Caco-2 (cell line): Measurements from ENCODE around the gene CEP120. TPM values are rescaled to one million over a fixed set of nuclear protein-coding genes. Genes with fewer than 3 reads are reported as not detected.

Experiments used
- BruUV-seq: library from RNA; stranded (reverse); fragments of 400-500 nt; replicated peaks from 2 replicates; lab custom pipeline; 2021; lab: Mats Ljungman, UMichigan
- CTCF ChIA-PET: fragments of 300-600 bp; sonication (Branson Sonifier 250); formaldehyde crosslinking; loops from one replicate; lab custom pipeline; 2022; ENCODE audit warnings: antibody characterized with exemption; lab: Charles Lee
- POLR2A ChIA-PET: fragments of 300-600 bp; sonication (Branson Sonifier 250); formaldehyde crosslinking; loops from one replicate; lab custom pipeline; 2022; ENCODE audit warnings: antibody characterized with exemption; lab: Charles Lee
- DNase-seq, 2 experiments: peaks; one replicate each; pipeline versions ENCODE4 v3.0.0 to v3.0.0-alpha.2; 2020 to 2022
- H3K27me3 ChIP-seq: replicated peaks from 2 replicates; pipeline ENCODE4 v1.6.0; 2011; ENCODE audit warnings: low read length; ENCODE audit not compliant: control insufficient read depth, insufficient read depth
- H3K36me3 ChIP-seq: 2 replicates; pipeline ENCODE4 v1.5.1; 2011; ENCODE audit warnings: low read length; ENCODE audit not compliant: control insufficient read depth, insufficient read depth
- H3K4me1 ChIP-seq: fragments of 250-450 bp; sonication (Bioruptor Pico); 2 replicates; pipeline ENCODE4 v1.5.1; 2020; ENCODE audit warnings: mild to moderate bottlenecking
- H3K4me3 ChIP-seq: 2 replicates; pipeline ENCODE4 v1.5.1; 2011; ENCODE audit warnings: low read depth, mild to moderate bottlenecking, control low read depth, low read length
- H3K9me3 ChIP-seq: fragments of 250-450 bp; sonication (Bioruptor Pico); 2 replicates; pipeline ENCODE4 v1.5.1; 2020; ENCODE audit warnings: mild to moderate bottlenecking, moderate library complexity
- H3K27ac Mint-ChIP-seq: one replicate; pipeline ENCODE4 v1.8.0; 2022; ENCODE audit warnings: mixed read lengths; ENCODE audit not compliant: unreplicated experiment
- H3K27me3 Mint-ChIP-seq: one replicate; pipeline ENCODE4 v1.8.0; 2022; ENCODE audit warnings: mixed read lengths; ENCODE audit not compliant: insufficient read depth, unreplicated experiment
- H3K36me3 Mint-ChIP-seq: one replicate; pipeline ENCODE4 v1.8.0; 2022; ENCODE audit warnings: mild to moderate bottlenecking, mixed read lengths; ENCODE audit not compliant: insufficient read depth, unreplicated experiment
- H3K4me1 Mint-ChIP-seq: one replicate; pipeline ENCODE4 v1.8.0; 2022; ENCODE audit warnings: low read depth, mixed read lengths; ENCODE audit not compliant: unreplicated experiment
- H3K4me3 Mint-ChIP-seq: one replicate; pipeline ENCODE4 v1.8.0; 2022; ENCODE audit warnings: mild to moderate bottlenecking, moderate library complexity, mixed read lengths; ENCODE audit not compliant: unreplicated experiment
- H3K9me3 Mint-ChIP-seq: one replicate; pipeline ENCODE4 v1.8.0; 2022; ENCODE audit warnings: mixed read lengths; ENCODE audit not compliant: unreplicated experiment
- intact Hi-C: fragments of 100-400 bp; cut with micrococcal nuclease; formaldehyde crosslinking; loops from one replicate; pipeline ENCODE4 v1.10.0; 2022; ENCODE audit not compliant: unreplicated experiment
- total RNA-seq: library from RNA; stranded (reverse); gene quantifications from 2 replicates; pipeline ENCODE4 v1.2.3, GENCODE V29; 2022
- TF ChIP-seq, protein P1 (sequence below), 2 experiments: fragments of 200-600 bp in 1 of 2; IDR thresholded peaks; 1 replicate in 1 of 2; 2 replicates in 1 of 2; pipeline versions ENCODE4 v1.5.1 to v1.8.0; 2011 to 2022; ENCODE audit warnings: antibody characterized with exemption in 1 of 2, control low read depth in 1 of 2, inconsistent platforms in 1 of 2, low read depth in 1 of 2, low read length in 1 of 2, mild to moderate bottlenecking in 1 of 2, moderate library complexity in 1 of 2; ENCODE audit not compliant: insufficient read depth in 1 of 2, severe bottlenecking in 1 of 2, unreplicated experiment in 1 of 2

The CEP120 gene
- total RNA-seq, 1 experiment from 2014 or later: 25.8 TPM

DNA sequence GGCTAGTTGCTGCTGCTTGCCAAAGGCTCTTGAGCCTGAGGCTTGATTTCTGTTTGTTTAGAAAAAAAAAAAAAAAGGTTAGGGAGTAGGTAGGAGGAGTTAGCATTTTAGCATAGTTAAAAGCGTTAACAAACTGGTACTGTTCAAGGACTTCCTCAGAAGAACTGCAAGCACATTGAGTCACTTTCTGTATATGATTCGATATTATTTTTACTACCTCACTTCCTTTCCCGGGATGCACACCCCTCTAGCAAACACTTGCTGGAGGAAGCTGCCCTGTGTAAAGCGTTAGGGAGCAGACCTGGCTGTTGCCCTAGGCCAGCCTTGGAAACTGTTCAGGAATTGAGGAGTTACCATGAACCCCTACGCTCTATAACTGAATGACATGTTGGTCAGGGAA lies 15.7 kb upstream of the CEP120 start:
- no peak overlapping the region for H3K4me3 ChIP-seq

DNA sequence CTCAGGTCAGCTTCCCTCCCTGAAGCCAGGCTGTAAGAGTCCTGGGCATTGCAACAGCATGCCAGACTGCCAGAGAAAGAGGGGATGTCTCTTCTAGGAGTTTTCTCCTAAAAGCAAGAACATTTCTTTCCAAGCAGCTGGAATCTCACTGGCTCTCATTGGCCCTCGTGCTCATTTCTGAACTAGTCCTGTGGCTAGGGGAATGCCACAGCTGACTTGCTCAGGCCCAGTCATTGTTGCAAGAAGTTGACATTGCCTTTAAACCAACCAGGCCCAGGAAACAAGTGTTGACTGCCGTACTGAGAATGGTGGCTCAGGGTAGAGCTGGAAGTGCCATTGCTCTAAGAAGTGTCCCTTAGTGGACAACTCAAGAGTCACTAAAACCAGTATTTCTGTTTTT lies 15.0 kb upstream of the CEP120 start:
- H3K4me3 Mint-ChIP-seq: no peak overlapping the region
- no peaks in the 10 kb centered on the region for H3K36me3 Mint-ChIP-seq
- no peaks in the 10 kb centered on the region for H3K4me1 Mint-ChIP-seq
- no peak overlapping the region for H3K4me3 ChIP-seq
- H3K9me3 ChIP-seq: 0 out of 2 replicates have a peak, but pooled peaks cover 4% of the 10 kb centered on the region
- no peak for DNase-seq
- intact Hi-C loops: no loop called here
- no peak overlapping the region for H3K27ac Mint-ChIP-seq
- H3K27me3 Mint-ChIP-seq: peaks cover 3% of the 10 kb centered on the region
- ChIA-PET CTCF (no interaction called here), POLR2A (no interaction called here)
- TF ChIP-seq, protein P1, sequence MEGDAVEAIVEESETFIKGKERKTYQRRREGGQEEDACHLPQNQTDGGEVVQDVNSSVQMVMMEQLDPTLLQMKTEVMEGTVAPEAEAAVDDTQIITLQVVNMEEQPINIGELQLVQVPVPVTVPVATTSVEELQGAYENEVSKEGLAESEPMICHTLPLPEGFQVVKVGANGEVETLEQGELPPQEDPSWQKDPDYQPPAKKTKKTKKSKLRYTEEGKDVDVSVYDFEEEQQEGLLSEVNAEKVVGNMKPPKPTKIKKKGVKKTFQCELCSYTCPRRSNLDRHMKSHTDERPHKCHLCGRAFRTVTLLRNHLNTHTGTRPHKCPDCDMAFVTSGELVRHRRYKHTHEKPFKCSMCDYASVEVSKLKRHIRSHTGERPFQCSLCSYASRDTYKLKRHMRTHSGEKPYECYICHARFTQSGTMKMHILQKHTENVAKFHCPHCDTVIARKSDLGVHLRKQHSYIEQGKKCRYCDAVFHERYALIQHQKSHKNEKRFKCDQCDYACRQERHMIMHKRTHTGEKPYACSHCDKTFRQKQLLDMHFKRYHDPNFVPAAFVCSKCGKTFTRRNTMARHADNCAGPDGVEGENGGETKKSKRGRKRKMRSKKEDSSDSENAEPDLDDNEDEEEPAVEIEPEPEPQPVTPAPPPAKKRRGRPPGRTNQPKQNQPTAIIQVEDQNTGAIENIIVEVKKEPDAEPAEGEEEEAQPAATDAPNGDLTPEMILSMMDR (IDR thresholded peaks at IDR 0.05; ENCODE audit: insufficient read depth in 1 of 2, low read depth in 1 of 2, low read length in 1 of 2, severe bottlenecking in 1 of 2, unreplicated experiment in 1 of 2): no peak
- H3K27me3 ChIP-seq: no peaks in the 10 kb centered on the region
- H3K9me3 Mint-ChIP-seq: no peaks in the 10 kb centered on the region
- H3K36me3 ChIP-seq: no peaks in the 10 kb centered on the region
- BruUV-seq: no TSS peak
- H3K4me1 ChIP-seq: no peaks in the 10 kb centered on the region

More for the DNA sequence above, 15.7 kb upstream of the CEP120 start:
- Histone ChIP-seq H3K27me3 (no peaks in the 10 kb centered on the region), H3K36me3 (no peaks in the 10 kb centered on the region), H3K4me1 (no peaks in the 10 kb centered on the region), H3K9me3 (0 out of 2 replicates have a peak, but pooled peaks cover 4% of the 10 kb centered on the region)
- intact Hi-C loops: no loop called here
- H3K4me1 Mint-ChIP-seq: no peaks in the 10 kb centered on the region
- H3K27me3 Mint-ChIP-seq: peaks cover 3% of the 10 kb centered on the region
- TF ChIP-seq, protein P1 (IDR thresholded peaks at IDR 0.05; ENCODE audit: insufficient read depth in 1 of 2, low read depth in 1 of 2, low read length in 1 of 2, severe bottlenecking in 1 of 2, unreplicated experiment in 1 of 2): no peak
- no peak for DNase-seq
- POLR2A ChIA-PET: no interaction called here
- no peaks in the 10 kb centered on the region for H3K9me3 Mint-ChIP-seq
- H3K27ac Mint-ChIP-seq: no peak overlapping the region
- no peaks in the 10 kb centered on the region for H3K36me3 Mint-ChIP-seq
- CTCF ChIA-PET: no interaction called here
- no peak overlapping the region for H3K4me3 Mint-ChIP-seq
- BruUV-seq: no TSS peak

DNA sequence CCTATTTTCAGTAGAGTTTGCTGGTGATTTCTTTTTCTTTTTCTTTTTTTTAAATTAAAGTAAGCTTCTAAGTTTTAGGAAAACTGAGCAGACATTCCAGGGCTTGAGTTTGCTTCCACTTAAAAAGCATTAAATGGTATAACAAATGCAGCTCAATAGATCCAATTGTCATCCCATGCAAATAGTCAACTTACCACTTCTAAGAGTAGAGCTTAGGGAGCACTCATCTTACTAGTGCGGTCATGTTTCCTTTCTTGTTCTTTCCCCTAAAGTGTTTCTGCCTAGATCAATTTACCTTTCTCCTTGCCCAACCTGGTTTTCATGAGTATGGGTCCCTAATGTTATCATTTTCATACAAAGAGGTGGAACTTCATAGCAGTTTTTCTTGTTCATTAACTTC lies 13.0 kb upstream of the CEP120 start:
- Histone ChIP-seq H3K27me3 (no peaks in the 10 kb centered on the region), H3K4me1 (no peaks in the 10 kb centered on the region), H3K9me3 (0 out of 2 replicates have a peak, but pooled peaks cover 4% of the 10 kb centered on the region), H3K36me3 (no peaks in the 10 kb centered on the region), H3K4me3 (no peak overlapping the region)
- intact Hi-C loops: no loop called here
- H3K27ac Mint-ChIP-seq: no peak overlapping the region
- POLR2A ChIA-PET: interaction anchor here (1.0 kb wide), 1 partner anchor 13 kb away, joined by 3 read pairs; the partner anchor contains the start of gene CEP120
- BruUV-seq: no TSS peak
- CTCF ChIA-PET: no interaction called here
- no peak overlapping the region for H3K4me3 Mint-ChIP-seq
- no peaks in the 10 kb centered on the region for H3K36me3 Mint-ChIP-seq
- TF ChIP-seq, protein P1 (IDR thresholded peaks at IDR 0.05; ENCODE audit: insufficient read depth in 1 of 2, low read depth in 1 of 2, low read length in 1 of 2, severe bottlenecking in 1 of 2, unreplicated experiment in 1 of 2): no peak
- no peak for DNase-seq
- no peaks in the 10 kb centered on the region for H3K9me3 Mint-ChIP-seq
- H3K4me1 Mint-ChIP-seq: no peaks in the 10 kb centered on the region
- peaks cover 5% of the 10 kb centered on the region for H3K27me3 Mint-ChIP-seq
